Thoracic aorta (tissue), 2 donors: ENCODE data around the gene HOXA5. TPM values are rescaled to one million over a fixed set of nuclear protein-coding genes. Genes with fewer than 3 reads are reported as not detected.

ENCODE experiments used
- ATAC-seq: fragments of 150-250 bp; one replicate; pipeline ENCODE4 v1.8.0; 2017; ENCODE audit warnings: low read depth; ENCODE audit not compliant: insufficient number of reproducible peaks, low FRiP score
- DNase-seq: peaks from one replicate; pipeline ENCODE4 v3.0.0-alpha.2; 2020; ENCODE audit warnings: low spot score
- H3K27ac ChIP-seq, 2 donors: fragments of 200-600 bp; sonication (generic); 1 replicate in 1 of 2; 2 replicates in 1 of 2; pipeline ENCODE4 v1.5.1; 2016; ENCODE audit warnings: mild to moderate bottlenecking in 2 of 2, moderate library complexity in 2 of 2
- H3K27me3 ChIP-seq: fragments of 200-600 bp; sonication (generic); replicated peaks from 2 replicates; pipeline ENCODE4 v1.6.0; 2016; ENCODE audit warnings: mild to moderate bottlenecking; ENCODE audit not compliant: insufficient read depth
- H3K36me3 ChIP-seq: fragments of 200-600 bp; sonication (generic); one replicate; pipeline ENCODE4 v1.5.1; 2016
- H3K4me1 ChIP-seq, 2 donors: fragments of 200-600 bp; sonication (generic); 1 replicate in 1 of 2; 2 replicates in 1 of 2; pipeline versions ENCODE4 v1.5.1 to v1.6.0; 2016; ENCODE audit warnings: low read depth in 2 of 2, mild to moderate bottlenecking in 1 of 2; ENCODE audit not compliant: control insufficient read depth in 1 of 2
- H3K4me3 ChIP-seq: fragments of 200-600 bp; sonication (generic); 2 replicates; pipeline ENCODE4 v1.5.1; 2016; ENCODE audit warnings: mild to moderate bottlenecking
- H3K9me3 ChIP-seq: fragments of 200-600 bp; sonication (generic); 2 replicates; pipeline ENCODE4 v1.5.1; 2016
- CTCF ChIP-seq: fragments of 200-600 bp; sonication (generic); IDR thresholded peaks from one replicate; pipeline ENCODE4 v1.5.1; 2019; ENCODE audit warnings: antibody characterized with exemption
- total RNA-seq, 2 donors: library from RNA; depleted of rRNA; stranded (reverse); fragments of >200 nt; gene quantifications; one replicate each; pipeline versions ENCODE4 v1.1.0 to v1.2.3, GENCODE V29; 2016

HOXA5 gene
- total RNA-seq, 2 donors from 2014 or later, result 0.35 to 1.2 TPM

GRCh38 chr7:27163288-27164044 is 20.0 kb upstream of the HOXA5 start:
- H3K9me3 ChIP-seq, result no peaks in the 10 kb centered on the region
- no peak for DNase-seq
- no peak overlapping the region for H3K27ac ChIP-seq
- H3K36me3 ChIP-seq, result no peaks in the 10 kb centered on the region
- H3K4me3 ChIP-seq, result no peak overlapping the region
- peaks cover 10 to 28% of the 10 kb centered on the region in 2 donors for H3K4me1 ChIP-seq
- H3K27me3 ChIP-seq, result peaks cover 9% of the 10 kb centered on the region
- no peak for ATAC-seq
- no peak for TF ChIP-seq CTCF

GRCh38 chr7:27162561-27163287 is 19.2 kb upstream of the HOXA5 start:
- no peak for TF ChIP-seq CTCF
- no peak overlapping the region for H3K27ac ChIP-seq
- peaks cover 10 to 28% of the 10 kb centered on the region in 2 donors for H3K4me1 ChIP-seq
- DNase-seq (no peak), ATAC-seq (no peak)
- H3K9me3 ChIP-seq, result no peaks in the 10 kb centered on the region
- H3K27me3 ChIP-seq, result peaks cover 9% of the 10 kb centered on the region
- H3K36me3 ChIP-seq, result no peaks in the 10 kb centered on the region
- H3K4me3 ChIP-seq, result no peak overlapping the region

GRCh38 chr7:27161721-27162560 is 18.5 kb upstream of the HOXA5 start:
- no peaks in the 10 kb centered on the region for H3K36me3 ChIP-seq
- no peaks in the 10 kb centered on the region for H3K9me3 ChIP-seq
- H3K27ac ChIP-seq, result no peak overlapping the region
- TF ChIP-seq CTCF, result no peak
- peaks cover 9% of the 10 kb centered on the region for H3K27me3 ChIP-seq
- H3K4me3 ChIP-seq, result no peak overlapping the region
- DNase-seq (no peak), ATAC-seq (no peak)
- H3K4me1 ChIP-seq, result peaks cover 10 to 28% of the 10 kb centered on the region in 2 donors

GRCh38 chr7:27161214-27161720 is 17.8 kb upstream of the HOXA5 start:
- Histone ChIP-seq H3K9me3 (no peaks in the 10 kb centered on the region), H3K36me3 (no peaks in the 10 kb centered on the region), H3K4me3 (peak overlapping the region; percentile 78), H3K4me1 (peaks cover 10 to 24% of the 10 kb centered on the region in 2 donors), H3K27ac (no peak overlapping the region), H3K27me3 (peaks cover 9% of the 10 kb centered on the region)
- ATAC-seq (no peak), DNase-seq (no peak)
- no peak for TF ChIP-seq CTCF
